H9 (cell line): ENCODE results near the gene DHRS1. TPM values are rescaled to one million over a fixed set of nuclear protein-coding genes. Genes with fewer than 3 reads are reported as not detected.

Experiments used
- DNase-seq: peaks from one replicate; pipeline ENCODE4 v3.0.0-alpha.2; 2017
- H2AFZ ChIP-seq: one replicate; pipeline ENCODE4 v1.6.1; 2013; ENCODE audit warnings: mild to moderate bottlenecking, low read length, control low read depth, moderate library complexity
- H2AK5ac ChIP-seq: 2 replicates; pipeline ENCODE4 v1.6.1; 2013; ENCODE audit warnings: low read length, control low read depth, mixed read lengths; ENCODE audit not compliant: insufficient read length
- H2BK120ac ChIP-seq: one replicate; pipeline ENCODE4 v1.6.1; 2013; ENCODE audit warnings: low read depth, mild to moderate bottlenecking, low read length, control low read depth, inconsistent platforms; ENCODE audit not compliant: poor library complexity, severe bottlenecking
- H2BK12ac ChIP-seq: 2 replicates; pipeline ENCODE4 v1.6.1; 2013; ENCODE audit warnings: low read length, control low read depth, mixed read lengths, low read depth; ENCODE audit not compliant: insufficient read length
- H2BK15ac ChIP-seq: 2 replicates; pipeline ENCODE4 v1.6.1; 2013; ENCODE audit warnings: low read depth, low read length, control low read depth
- H2BK20ac ChIP-seq: one replicate; pipeline ENCODE4 v1.6.1; 2013; ENCODE audit warnings: low read depth, mild to moderate bottlenecking, low read length, control low read depth, inconsistent platforms; ENCODE audit not compliant: poor library complexity, severe bottlenecking
- H2BK5ac ChIP-seq: 2 replicates; pipeline ENCODE4 v1.6.1; 2013; ENCODE audit warnings: low read length, control low read depth, mixed read lengths; ENCODE audit not compliant: insufficient read length
- H3K14ac ChIP-seq: 2 replicates; pipeline ENCODE4 v1.6.1; 2013; ENCODE audit warnings: low read length, control low read depth; ENCODE audit not compliant: insufficient read depth
- H3K18ac ChIP-seq: 2 replicates; pipeline ENCODE4 v1.6.1; 2013; ENCODE audit warnings: low read depth, mild to moderate bottlenecking, mixed read lengths, low read length, control low read depth; ENCODE audit not compliant: insufficient read length
- H3K23ac ChIP-seq: 2 replicates; pipeline ENCODE4 v1.6.1; 2013; ENCODE audit warnings: low read length, control low read depth, mixed read lengths, low read depth; ENCODE audit not compliant: insufficient read length
- H3K23me2 ChIP-seq: 2 replicates; pipeline ENCODE4 v1.6.1; 2013; ENCODE audit warnings: low read depth, mild to moderate bottlenecking, mixed read lengths, low read length, control low read depth; ENCODE audit not compliant: insufficient read length, poor library complexity, severe bottlenecking
- H3K27ac ChIP-seq: 2 replicates; pipeline ENCODE4 v1.5.1; 2013; ENCODE audit warnings: low read length, control low read depth, mixed read lengths, low read depth; ENCODE audit not compliant: insufficient read length
- H3K27me3 ChIP-seq: 2 replicates; pipeline ENCODE4 v1.6.1; 2013; ENCODE audit warnings: low read length, control low read depth, inconsistent platforms; ENCODE audit not compliant: insufficient read depth
- H3K4ac ChIP-seq: 2 replicates; pipeline ENCODE4 v1.6.1; 2013; ENCODE audit warnings: low read depth, mild to moderate bottlenecking, control low read depth, inconsistent platforms, low read length, moderate library complexity
- H3K4me1 ChIP-seq: 2 replicates; pipeline ENCODE4 v1.6.1; 2013; ENCODE audit warnings: low read length, control low read depth, inconsistent platforms; ENCODE audit not compliant: insufficient read depth
- H3K4me2 ChIP-seq: 2 replicates; pipeline ENCODE4 v1.6.1; 2013; ENCODE audit warnings: low read length, control low read depth, mixed read lengths; ENCODE audit not compliant: insufficient read length, insufficient read depth
- H3K56ac ChIP-seq: 2 replicates; pipeline ENCODE4 v1.6.1; 2013; ENCODE audit warnings: low read depth, mild to moderate bottlenecking, mixed read lengths, low read length, control low read depth; ENCODE audit not compliant: insufficient read length
- H3K79me1 ChIP-seq: 2 replicates; pipeline ENCODE4 v1.6.1; 2013; ENCODE audit warnings: low read depth, mild to moderate bottlenecking, moderate library complexity, low read length, control low read depth, inconsistent platforms; ENCODE audit not compliant: insufficient read depth, poor library complexity, severe bottlenecking
- H3K79me2 ChIP-seq: 2 replicates; pipeline ENCODE4 v1.6.1; 2013; ENCODE audit warnings: low read length, control low read depth, inconsistent platforms; ENCODE audit not compliant: insufficient read depth
- H3K9ac ChIP-seq: 2 replicates; pipeline ENCODE4 v1.6.1; 2013; ENCODE audit warnings: low read length, control low read depth, mixed read lengths; ENCODE audit not compliant: insufficient read length; ENCODE audit errors: extremely low read depth
- H3K9me3 ChIP-seq: one replicate; pipeline ENCODE4 v1.6.1; 2013; ENCODE audit warnings: low read depth, low read length, inconsistent platforms; ENCODE audit not compliant: control insufficient read depth
- H3T11ph ChIP-seq: one replicate; pipeline ENCODE4 v1.6.1; 2013; ENCODE audit warnings: mild to moderate bottlenecking, low read length, control low read depth, inconsistent platforms
- H4K20me1 ChIP-seq: one replicate; pipeline ENCODE4 v1.6.1; 2013; ENCODE audit not compliant: control insufficient read depth, insufficient read length, insufficient read depth
- H4K5ac ChIP-seq: 2 replicates; pipeline ENCODE4 v1.6.1; 2013; ENCODE audit warnings: low read depth, mild to moderate bottlenecking, mixed read lengths, low read length, control low read depth; ENCODE audit not compliant: insufficient read length
- H4K8ac ChIP-seq: replicated peaks from 2 replicates; pipeline ENCODE4 v1.6.1; 2013; ENCODE audit warnings: low read length, control low read depth, mixed read lengths, low read depth; ENCODE audit not compliant: insufficient read length
- H4K91ac ChIP-seq: 2 replicates; pipeline ENCODE4 v1.6.1; 2013; ENCODE audit warnings: low read depth, mild to moderate bottlenecking, moderate library complexity, mixed read lengths, low read length, control low read depth; ENCODE audit not compliant: insufficient read length
- H3K27ac Mint-ChIP-seq, 3 experiments: 2 replicates in 2 of 3; 3 replicates in 1 of 3; pipeline ENCODE4 v1.8.0; 2020 to 2021; ENCODE audit warnings: mixed read lengths in 3 of 3, mild to moderate bottlenecking in 1 of 3, moderate library complexity in 1 of 3
- H3K27me3 Mint-ChIP-seq: 2 replicates; pipeline ENCODE4 v1.8.0; 2021; ENCODE audit warnings: low read depth, mild to moderate bottlenecking, moderate library complexity, mixed read lengths
- H3K36me3 Mint-ChIP-seq, 3 experiments: 2 replicates in 2 of 3; 3 replicates in 1 of 3; pipeline ENCODE4 v1.8.0; 2020 to 2021; ENCODE audit warnings: low read depth in 3 of 3, mixed read lengths in 3 of 3; ENCODE audit not compliant: insufficient read depth in 1 of 3
- H3K4me1 Mint-ChIP-seq, 2 experiments: 2 replicates each; pipeline ENCODE4 v1.8.0; 2020; ENCODE audit warnings: mixed read lengths in 2 of 2
- H3K4me3 Mint-ChIP-seq, 2 experiments: 2 replicates in 1 of 2; 3 replicates in 1 of 2; pipeline ENCODE4 v1.8.0; 2020 to 2021; ENCODE audit warnings: mild to moderate bottlenecking in 2 of 2, mixed read lengths in 2 of 2, moderate library complexity in 1 of 2
- H3K9me3 Mint-ChIP-seq, 2 experiments: 2 replicates in 1 of 2; 3 replicates in 1 of 2; pipeline ENCODE4 v1.8.0; 2020; ENCODE audit warnings: mild to moderate bottlenecking in 2 of 2, mixed read lengths in 2 of 2, moderate library complexity in 1 of 2
- CTCF ChIP-seq: fragments of 200-600 bp; sonication (generic); conservative IDR thresholded peaks from 3 replicates; pipeline ENCODE4 v1.8.0; 2021; ENCODE audit warnings: antibody characterized with exemption, mild to moderate bottlenecking
- WGBS: extraction: QIAGEN DNeasy Blood & Tissue Kit; methylation state at CpG from one replicate; pipeline ENCODE4 v1.1.7; 2013; ENCODE audit warnings: missing lambda C conversion rate, low lambda C conversion rate, mixed read lengths; ENCODE audit not compliant: insufficient read length; ENCODE audit errors: extremely low coverage; 5-methylcytosine and 5-hydroxymethylcytosine counted together
- total RNA-seq: library from RNA; stranded (reverse); gene quantifications from 2 replicates; pipeline ENCODE4 v1.2.1, GENCODE V29; 2021

The DHRS1 gene
- total RNA-seq, 1 experiment from 2014 or later = 19.1 TPM

- H3K4me1 ChIP-seq = no peaks in the 10 kb centered on the region
- H3K27ac ChIP-seq = no peak within 1 kb of the TSS
- H2AFZ ChIP-seq = no peak within 1 kb of the TSS
- H3K36me3 Mint-ChIP-seq = peaks cover 3 to 16% (median 12%) of the 10 kb centered on the region in 3 experiments; a peak in 5 of 7 replicates
- peaks cover 8% of the 10 kb centered on the region for H3K23me2 ChIP-seq
- TF ChIP-seq CTCF = peak; percentile 77
- no peak within 1 kb of the TSS for H3T11ph ChIP-seq
- no peaks in the 10 kb centered on the region for H3K9me3 Mint-ChIP-seq
- no peaks in the 10 kb centered on the region for H3K79me2 ChIP-seq
- H4K20me1 ChIP-seq = no peaks in the 10 kb centered on the region
- no peaks in the 10 kb centered on the region for H3K79me1 ChIP-seq
- no peak within 1 kb of the TSS for H4K91ac ChIP-seq
- H3K27me3 Mint-ChIP-seq = no peaks in the 10 kb centered on the region
- no peaks in the 10 kb centered on the region for H3K27me3 ChIP-seq
- H2BK5ac ChIP-seq = no peak within 1 kb of the TSS
- H2BK20ac ChIP-seq = no peak within 1 kb of the TSS
- H3K9ac ChIP-seq = peak within 1 kb of the TSS; percentile 54
- H3K4me2 ChIP-seq = peak within 1 kb of the TSS; percentile 69
- peaks cover 12 to 14% of the 10 kb centered on the region in 2 experiments for H3K4me1 Mint-ChIP-seq
- no peak within 1 kb of the TSS for H2BK12ac ChIP-seq
- no peak within 1 kb of the TSS for H4K5ac ChIP-seq
- H3K14ac ChIP-seq = peak within 1 kb of the TSS; percentile 69; the same call in 1 of the 2 replicates
- H2AK5ac ChIP-seq = no peak within 1 kb of the TSS
- H3K9me3 ChIP-seq = no peaks in the 10 kb centered on the region
- H2BK15ac ChIP-seq = no peak within 1 kb of the TSS
- no peak within 1 kb of the TSS for H3K4ac ChIP-seq
- no peak within 1 kb of the TSS for H3K56ac ChIP-seq
- H3K4me3 Mint-ChIP-seq = peak within 1 kb of the TSS; percentile 83 to 86
- no peak within 1 kb of the TSS for H4K8ac ChIP-seq
- no peak within 1 kb of the TSS for H3K23ac ChIP-seq
- no peak within 1 kb of the TSS for H2BK120ac ChIP-seq
- DNase-seq = peak; percentile 94
- H3K18ac ChIP-seq = peak within 1 kb of the TSS; percentile 86
- peak within 1 kb of the TSS; percentile 88 to 97 (median 96) for H3K27ac Mint-ChIP-seq
- no CpG with 5 or more reads among the region's 61 CpGs for WGBS
Measured at GRCh38 chr14:24271134-24271833, 28.3 kb downstream of the DHRS1 start, which contains the start of gene RABGGTA. Gene RABGGTA (minus strand): TSS chr14:24271597. CDS start chr14:24271115, 482 bp downstream.
